HEK293 (cell line): ENCODE results near the gene FCN1.

Experiments
- SP2 ChIP-seq: fragments of 450-650 bp; formaldehyde crosslinking; IDR thresholded peaks from 2 replicates; pipeline ENCODE4 v1.5.1; 2016; ENCODE audit warnings: missing biosample characterization, missing genetic modification characterization
- ZNF114 ChIP-seq: fragments of 450-650 bp; formaldehyde crosslinking; IDR thresholded peaks from 2 replicates; pipeline ENCODE4 v1.5.0; 2017; ENCODE audit warnings: missing biosample characterization, missing genetic modification characterization
- ZNF274 ChIP-seq, 2 experiments: fragments of 200-500 bp in 1 of 2; fragments of 450-650 bp in 1 of 2; sonication (Bioruptor generic) in 1 of 2; formaldehyde crosslinking in 1 of 2; IDR thresholded peaks; 2 replicates each; pipeline versions ENCODE4 v1.5.1 to v1.6.1; 2014 to 2016; ENCODE audit warnings: borderline replicate concordance in 1 of 2, inconsistent platforms in 1 of 2, low read length in 1 of 2, missing biosample characterization in 1 of 2, missing genetic modification characterization in 1 of 2
- ZNF335 ChIP-seq: fragments of 450-650 bp; formaldehyde crosslinking; conservative IDR thresholded peaks from 2 replicates; pipeline ENCODE4 v1.5.1; 2016; ENCODE audit warnings: missing biosample characterization, missing genetic modification characterization
- ZNF654 ChIP-seq: fragments of 450-650 bp; formaldehyde crosslinking; IDR thresholded peaks from 2 replicates; pipeline ENCODE4 v1.5.1; 2016; ENCODE audit warnings: low read depth, missing biosample characterization, missing genetic modification characterization
- ZNF792 ChIP-seq: fragments of 450-650 bp; formaldehyde crosslinking; IDR thresholded peaks from 2 replicates; pipeline ENCODE4 v1.5.1; 2016; ENCODE audit warnings: missing biosample characterization, missing genetic modification characterization
- TF ChIP-seq, protein P1 (sequence below): fragments of 450-650 bp; formaldehyde crosslinking; IDR thresholded peaks from 2 replicates; pipeline ENCODE4 v1.5.1; 2016; ENCODE audit warnings: missing biosample characterization, missing genetic modification characterization

DNA sequence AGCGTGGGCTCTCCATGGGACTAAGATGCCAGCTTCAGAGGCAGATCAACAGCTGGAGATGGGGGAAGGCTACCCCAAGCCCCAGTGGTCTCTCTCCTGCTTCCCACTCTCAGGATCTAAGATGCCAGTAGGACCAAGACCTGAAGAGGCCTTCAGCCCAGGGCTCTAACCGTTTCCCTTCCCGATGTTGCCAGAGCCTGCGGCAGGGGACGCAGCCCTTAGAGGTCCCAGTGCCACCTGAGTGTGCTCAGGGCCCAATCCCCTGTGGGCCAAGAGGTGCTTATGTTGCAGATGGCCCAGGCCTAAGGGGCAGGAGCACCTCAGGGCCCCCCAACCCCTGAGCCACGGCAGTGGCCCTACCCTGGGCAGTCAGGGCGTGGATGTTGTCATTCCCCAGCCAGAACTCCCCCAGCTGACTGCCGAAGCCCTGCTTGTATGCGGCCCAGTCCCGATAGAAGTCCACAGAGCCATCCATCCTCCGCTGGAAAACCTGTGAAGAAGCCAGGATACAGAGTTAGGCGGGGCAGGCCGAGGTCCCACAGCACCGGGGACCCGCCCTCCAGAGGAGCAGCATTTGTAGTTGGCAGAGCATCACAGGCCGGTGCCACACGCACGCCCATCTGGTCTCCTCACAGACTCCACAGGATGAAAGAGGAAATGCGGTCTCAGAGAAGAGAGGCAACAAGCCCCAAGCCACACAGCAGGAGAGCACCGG, 5.4 kb downstream of the FCN1 start:
- TF ChIP-seq ZNF114 (tag by site-specific recombination) (no peak), ZNF274 (IDR thresholded peaks at IDR 0.05; ENCODE audit: low read length) (no peak), ZNF274 (tag by site-specific recombination; IDR thresholded peaks at IDR 0.05; ENCODE audit: borderline replicate concordance) (no peak), SP2 (tag by site-specific recombination) (no peak), ZNF654 (tag by site-specific recombination) (no peak), ZNF335 (no peak), ZNF792 (no peak)
- TF ChIP-seq, protein P1, sequence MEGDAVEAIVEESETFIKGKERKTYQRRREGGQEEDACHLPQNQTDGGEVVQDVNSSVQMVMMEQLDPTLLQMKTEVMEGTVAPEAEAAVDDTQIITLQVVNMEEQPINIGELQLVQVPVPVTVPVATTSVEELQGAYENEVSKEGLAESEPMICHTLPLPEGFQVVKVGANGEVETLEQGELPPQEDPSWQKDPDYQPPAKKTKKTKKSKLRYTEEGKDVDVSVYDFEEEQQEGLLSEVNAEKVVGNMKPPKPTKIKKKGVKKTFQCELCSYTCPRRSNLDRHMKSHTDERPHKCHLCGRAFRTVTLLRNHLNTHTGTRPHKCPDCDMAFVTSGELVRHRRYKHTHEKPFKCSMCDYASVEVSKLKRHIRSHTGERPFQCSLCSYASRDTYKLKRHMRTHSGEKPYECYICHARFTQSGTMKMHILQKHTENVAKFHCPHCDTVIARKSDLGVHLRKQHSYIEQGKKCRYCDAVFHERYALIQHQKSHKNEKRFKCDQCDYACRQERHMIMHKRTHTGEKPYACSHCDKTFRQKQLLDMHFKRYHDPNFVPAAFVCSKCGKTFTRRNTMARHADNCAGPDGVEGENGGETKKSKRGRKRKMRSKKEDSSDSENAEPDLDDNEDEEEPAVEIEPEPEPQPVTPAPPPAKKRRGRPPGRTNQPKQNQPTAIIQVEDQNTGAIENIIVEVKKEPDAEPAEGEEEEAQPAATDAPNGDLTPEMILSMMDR (tag by site-specific recombination): no peak
